G401.6 (cell line): ENCODE measurements around the gene TMOD2.

Experiments used
- FAIRE-seq: peaks from 2 replicates; lab custom pipeline; 2012; peaks lifted over from hg19 to GRCh38; lab: Jason Lieb, UNC

Gene TMOD2

GRCh38 chr15:51861557-51862359, 110.4 kb downstream of the TMOD2 start:
- no peak for FAIRE-seq

GRCh38 chr15:51863131-51863530, 111.7 kb downstream of the TMOD2 start:
- no peak for FAIRE-seq

- no peak for FAIRE-seq
Observed at GRCh38 chr15:51864408-51865056, 113.1 kb downstream of the TMOD2 start.

GRCh38 chr15:51865317-51865716, 113.9 kb downstream of the TMOD2 start:
- FAIRE-seq = no peak
